ENCODE results near the gene SELL.
"Not testable (repeated sequence)": the region's sequence is repeated elsewhere in the genome, so short reads cannot be mapped to it uniquely, and the experiment has no call there.

The SELL gene

DNA sequence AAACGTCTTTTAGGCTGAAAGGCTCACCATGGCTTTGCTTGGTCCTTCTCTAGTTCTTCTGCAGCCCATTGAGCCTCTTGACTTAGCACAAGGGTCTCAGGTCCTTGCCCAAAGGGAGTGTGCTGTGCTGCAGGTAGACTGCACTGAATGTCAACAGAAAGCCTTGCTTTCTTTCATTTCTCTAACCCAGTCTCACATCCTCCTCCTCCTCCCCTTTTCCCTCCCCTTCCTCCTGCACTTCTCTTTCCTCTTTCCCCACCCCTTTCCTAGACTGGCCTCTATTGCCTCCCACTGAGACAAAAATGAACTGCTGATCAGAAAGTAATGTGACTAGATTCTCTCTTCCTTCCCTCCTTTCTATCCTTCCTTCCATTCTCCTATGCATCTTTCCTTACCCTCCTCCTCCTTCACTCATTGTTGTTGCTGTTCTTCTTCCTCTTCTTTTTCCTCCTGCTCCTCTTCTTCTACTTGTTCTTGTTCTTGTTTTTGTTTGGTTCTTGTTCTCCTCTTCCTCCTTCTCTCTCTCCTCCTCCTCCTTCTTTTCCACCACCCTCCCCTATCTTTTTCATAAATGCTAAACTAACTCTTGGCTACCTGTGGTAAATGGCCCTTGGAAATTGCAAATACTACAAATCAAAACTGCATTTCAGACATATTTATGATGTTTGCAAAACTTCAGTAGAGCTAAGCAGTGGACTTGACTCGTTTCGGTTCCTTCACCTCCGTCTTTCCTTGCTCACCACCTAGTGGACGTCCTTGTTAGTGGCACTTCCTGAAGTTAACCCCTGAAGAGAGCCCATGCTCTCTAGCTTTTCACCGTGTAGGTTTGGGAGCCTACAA lies at the start of gene SELL:
Gene SELL, minus strand, starts transcription at position 152 of the 840 bp plus-strand sequence. Its CDS starts 122 bp downstream, at position 30.
- FAIRE-seq: peak; percentile 74

GRCh38 chr1:169759038-169759437 lies 47.6 kb upstream of the SELL start:
- no peak for FAIRE-seq

- no peak for FAIRE-seq
These were observed 42.1 kb upstream of the SELL start for GRCh38 chr1:169753549-169753948.

DNA sequence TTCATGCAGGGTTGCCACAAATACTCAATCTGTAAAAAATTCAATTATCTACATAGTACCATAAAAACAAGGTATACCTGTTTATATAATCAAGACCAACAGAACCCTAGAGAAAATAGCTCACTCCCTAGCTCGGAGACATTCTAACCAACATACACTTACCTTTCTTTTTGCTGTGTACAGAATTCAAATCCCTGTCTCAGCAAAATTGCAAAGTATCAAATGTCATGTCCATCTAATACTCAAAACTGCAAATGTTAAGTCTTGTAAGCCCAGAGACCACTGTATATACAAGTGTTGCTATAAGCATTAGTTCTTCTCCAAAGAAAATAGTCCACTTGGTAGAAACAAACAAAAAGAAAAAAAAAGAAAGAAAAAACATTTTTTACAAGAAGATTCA lies 38.6 kb upstream of the SELL start:
- FAIRE-seq: no peak

DNA sequence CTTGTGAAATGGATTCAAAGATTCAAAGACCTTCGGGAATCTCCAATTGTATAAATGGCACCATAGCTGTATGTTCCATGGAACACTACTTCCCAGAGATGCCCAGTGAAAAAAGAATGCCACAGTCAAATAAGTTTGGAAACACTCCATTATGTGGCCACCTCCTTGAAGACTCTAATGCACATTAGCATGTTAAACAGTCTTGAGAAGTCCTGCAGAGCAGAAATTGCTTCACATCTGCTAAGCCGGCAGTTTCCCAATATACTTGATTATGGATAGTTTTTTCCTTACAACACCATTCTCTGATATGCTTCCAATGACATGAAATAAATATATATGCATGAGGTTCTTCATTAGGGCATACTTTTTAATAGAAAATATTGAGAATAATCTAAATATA lies 35.1 kb upstream of the SELL start:
- FAIRE-seq: no peak

DNA sequence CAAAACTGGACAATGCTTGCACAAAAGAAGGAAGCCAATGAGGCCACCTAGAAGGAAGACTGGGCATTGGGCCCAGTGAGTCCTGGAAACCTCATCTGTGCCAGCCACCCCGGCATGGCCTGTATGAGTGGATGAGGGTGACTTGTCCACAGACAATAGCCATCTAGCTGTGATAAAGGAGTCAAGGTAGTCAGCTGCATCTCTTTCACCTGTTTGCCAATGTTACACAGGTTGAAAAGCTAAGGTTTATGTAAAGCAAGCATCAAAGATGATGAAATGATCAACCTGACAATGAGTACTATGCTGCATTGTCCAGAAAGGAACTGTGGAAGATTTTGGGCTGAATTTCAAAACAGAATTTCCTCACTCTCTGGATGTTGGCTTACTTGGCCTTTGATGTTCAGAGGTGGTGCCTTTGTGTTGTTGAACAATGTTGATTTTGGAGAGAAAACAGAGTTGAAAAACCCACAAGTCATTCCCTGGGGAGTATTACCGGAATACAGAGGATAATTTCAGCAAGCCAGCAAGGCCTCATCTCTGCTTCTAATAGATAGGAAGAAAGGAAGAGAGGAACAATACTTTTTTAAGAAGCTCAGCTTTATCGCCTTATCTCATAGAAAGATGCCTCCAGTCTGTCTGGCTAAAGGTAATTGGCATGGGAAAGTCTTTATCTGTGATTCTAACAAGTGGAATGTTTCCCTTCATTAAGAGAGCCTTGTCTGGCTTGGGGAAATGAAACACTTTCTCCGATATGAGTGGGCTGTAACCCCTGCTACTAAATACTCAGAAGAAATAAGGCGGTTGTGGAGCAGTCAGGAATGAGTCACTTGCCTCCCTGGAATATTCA lies 33.8 kb upstream of the SELL start:
- FAIRE-seq: no peak

GRCh38 chr1:169741666-169742394 lies 30.4 kb upstream of the SELL start:
- no peak for FAIRE-seq

- no peak for FAIRE-seq
These were observed 28.6 kb upstream of the SELL start for GRCh38 chr1:169739980-169740379.

GRCh38 chr1:169733924-169734323 lies 22.5 kb upstream of the SELL start, which contains the start of gene SELE:
Gene SELE, minus strand, starts transcription at chr1:169734079. Its CDS starts 467 bp downstream, at chr1:169733612.
- no peak for FAIRE-seq

DNA sequence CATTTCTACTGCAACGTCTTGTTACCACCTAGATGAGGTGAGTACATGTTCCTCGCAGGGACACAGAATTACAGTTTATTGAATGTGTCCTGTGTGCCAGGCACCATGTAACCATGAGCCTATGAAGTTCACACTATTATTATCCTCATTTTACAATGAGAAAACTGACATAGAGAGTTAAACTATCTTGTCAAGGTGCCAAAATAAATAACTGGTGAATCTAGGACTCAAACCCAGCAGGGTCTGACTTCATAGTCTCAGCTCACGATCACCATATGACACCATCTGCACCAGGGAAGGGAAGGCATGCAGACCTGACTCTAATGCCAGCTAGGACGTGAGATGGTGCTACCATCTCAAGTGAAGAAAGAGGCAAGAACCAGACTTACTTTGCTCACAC lies 20.0 kb upstream of the SELL start:
- FAIRE-seq: no peak

DNA sequence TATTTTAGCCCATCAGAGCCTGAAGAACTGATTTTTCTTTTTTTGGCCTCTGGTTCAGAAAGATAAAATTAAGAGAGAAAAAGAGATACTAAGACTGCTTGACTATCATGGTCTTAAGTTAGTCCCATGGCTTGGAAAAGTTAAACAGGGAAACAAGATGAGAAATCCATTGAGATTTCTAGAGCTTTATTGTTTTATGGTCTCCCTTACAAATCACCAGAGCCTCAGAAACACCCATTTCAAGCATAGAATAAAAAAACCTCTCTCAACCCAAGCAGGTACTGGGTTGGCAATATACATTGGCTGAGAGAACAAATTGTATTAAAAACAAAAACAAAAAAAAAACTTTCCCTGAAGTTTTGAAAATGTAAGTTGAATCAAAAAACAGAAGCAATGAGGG lies 18.6 kb upstream of the SELL start:
- no peak for FAIRE-seq

DNA sequence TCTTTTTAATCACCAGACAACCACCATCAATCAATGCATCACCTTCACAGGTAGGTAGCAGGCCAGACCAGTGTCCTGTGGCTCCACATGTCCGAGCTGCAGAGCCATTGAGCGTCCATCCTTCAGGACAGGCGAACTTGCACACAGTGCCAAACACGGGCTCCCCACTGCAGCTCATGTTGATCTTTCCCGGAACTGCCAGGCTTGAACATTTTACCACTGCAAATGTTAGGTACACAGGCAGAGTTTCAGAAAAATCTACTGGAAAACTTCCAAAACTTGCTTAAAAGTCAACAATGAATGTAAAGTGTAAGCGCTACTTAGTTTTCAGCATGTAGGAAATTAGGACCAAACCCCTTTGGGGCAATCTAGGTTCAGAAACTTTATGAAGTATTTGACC lies 15.9 kb upstream of the SELL start:
- FAIRE-seq: no peak

GRCh38 chr1:169726851-169727250 lies 15.4 kb upstream of the SELL start:
- no peak for FAIRE-seq

GRCh38 chr1:169725930-169726329 lies 14.5 kb upstream of the SELL start:
- FAIRE-seq: no peak

- FAIRE-seq: no peak
These were observed 12.7 kb upstream of the SELL start for GRCh38 chr1:169724168-169724567.

GRCh38 chr1:169723763-169724162 lies 12.3 kb upstream of the SELL start:
- FAIRE-seq: no peak

- peak; percentile 89 for FAIRE-seq
These were observed 11.4 kb upstream of the SELL start for GRCh38 chr1:169722779-169723178.

- not testable (repeated sequence) for FAIRE-seq
These were observed 3.7 kb upstream of the SELL start for GRCh38 chr1:169715100-169715499.

DNA sequence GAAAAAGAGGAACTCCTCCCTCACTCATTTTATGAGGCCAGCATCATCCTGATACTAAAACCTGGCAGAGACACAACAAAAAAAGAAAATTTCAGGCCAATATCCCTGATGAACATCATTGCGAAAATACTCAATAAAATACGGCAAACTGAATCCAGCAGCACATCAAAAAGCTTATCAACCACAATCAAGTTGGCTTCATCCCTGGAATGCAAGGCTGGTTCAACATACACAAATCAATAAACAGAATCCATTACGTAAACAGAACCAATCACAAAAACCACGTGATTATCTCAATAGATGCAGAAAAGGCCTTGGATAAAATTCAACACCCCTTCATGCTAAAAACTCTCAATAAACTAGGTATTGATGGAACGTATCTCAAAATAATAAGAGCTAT lies 1.7 kb upstream of the SELL start:
- FAIRE-seq: not testable (repeated sequence)

DNA sequence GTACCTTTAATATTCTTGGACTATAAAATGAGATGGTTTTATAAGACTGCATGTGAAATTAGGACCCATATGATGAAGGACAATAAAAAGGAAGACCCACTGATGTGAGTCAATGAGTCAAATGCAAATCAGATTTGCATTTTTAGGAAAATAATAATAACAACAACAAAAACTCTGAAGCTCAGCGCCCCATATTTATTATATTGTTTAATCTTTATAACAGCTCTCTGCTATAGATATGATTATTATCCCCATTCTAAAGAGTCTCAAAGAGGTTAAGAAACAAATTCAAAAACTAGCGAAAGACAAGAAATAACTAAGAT lies 850 bp upstream of the SELL start:
- no peak for FAIRE-seq

- FAIRE-seq: no peak
These were observed 2.8 kb downstream of the SELL start for GRCh38 chr1:169708647-169709046.

GRCh38 chr1:169707912-169708604 lies 3.4 kb downstream of the SELL start:
- no peak for FAIRE-seq

- FAIRE-seq: no peak
These were observed 6.6 kb downstream of the SELL start for GRCh38 chr1:169704797-169705196.
